HG03469 (cell line): ENCODE results near the gene RAP1GAP.
"Not testable (repeated sequence)": the region's sequence is repeated elsewhere in the genome, so short reads cannot be mapped to it uniquely, and the experiment has no call there.

Source experiments
- ATAC-seq: cut with Tn5 transposase; IDR thresholded peaks from one replicate; pipeline ENCODE4 v1.9.1; 2021; ENCODE audit warnings: mild to moderate bottlenecking, moderate library complexity, moderate number of reproducible peaks; ENCODE audit not compliant: unreplicated experiment

Gene RAP1GAP

DNA sequence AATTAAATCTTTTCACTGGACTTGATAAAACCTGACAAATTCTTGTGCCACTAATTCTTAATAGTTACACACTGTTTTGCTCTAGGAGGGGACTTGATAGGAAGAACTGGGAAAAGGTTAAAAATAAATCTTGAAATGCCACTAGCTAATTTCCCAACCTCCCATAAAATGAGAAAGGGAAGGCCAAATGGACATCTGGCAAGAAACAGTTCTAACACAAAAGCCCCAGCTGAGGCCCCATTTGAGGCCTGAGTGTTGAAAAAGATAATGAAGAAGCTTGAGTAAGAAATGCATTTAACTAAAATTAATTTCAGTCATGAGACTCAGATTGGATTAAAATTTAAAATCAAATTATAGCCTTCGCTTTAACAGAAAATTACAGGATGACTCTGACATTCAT lies 11.2 kb upstream of the RAP1GAP start:
- no peak for ATAC-seq

DNA sequence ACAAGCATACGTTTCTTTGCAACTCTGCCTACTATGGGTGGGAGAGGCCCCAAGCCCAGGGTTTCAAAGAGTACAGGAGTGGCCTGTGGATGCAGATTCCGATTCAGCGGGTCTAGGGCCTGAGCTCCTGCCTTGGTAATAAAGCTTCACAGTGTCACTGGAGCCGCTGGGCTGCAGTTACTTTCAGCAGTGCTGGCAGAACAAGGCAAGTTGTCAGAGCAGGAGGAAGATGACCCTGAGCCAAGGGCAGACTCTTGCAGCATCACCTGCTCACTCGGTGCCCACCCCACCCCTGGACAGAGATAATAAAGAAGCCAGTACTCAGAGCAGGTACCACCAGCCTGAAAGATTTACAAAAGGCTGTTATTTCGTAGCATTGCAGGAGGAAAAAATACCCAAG lies 8.0 kb upstream of the RAP1GAP start:
- no peak for ATAC-seq

DNA sequence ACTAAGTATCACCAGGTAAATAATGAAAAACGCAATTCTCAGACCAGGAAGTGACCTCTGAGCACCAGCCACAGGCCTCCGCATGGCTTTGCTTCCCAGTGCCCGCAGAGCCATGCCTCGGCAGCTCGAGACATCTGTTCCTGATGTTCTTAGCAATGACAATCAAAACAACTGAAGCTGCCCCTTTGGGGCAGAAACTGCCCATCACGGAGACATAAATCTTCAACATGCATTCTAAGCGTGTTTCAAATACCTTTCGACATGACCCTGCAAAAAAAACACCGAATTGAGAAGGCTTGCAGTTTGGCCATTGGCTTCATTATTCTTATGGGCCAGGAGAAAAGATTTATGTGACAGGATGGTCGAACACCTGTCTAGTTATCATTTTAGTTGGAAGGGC lies 5.8 kb upstream of the RAP1GAP start:
- no peak for ATAC-seq

- ATAC-seq: not testable (repeated sequence)
Observed at GRCh38 chr1:21673853-21674252, 4.7 kb upstream of the RAP1GAP start.

- no peak for ATAC-seq
Observed at GRCh38 chr1:21673277-21673780, 4.2 kb upstream of the RAP1GAP start.

- ATAC-seq: no peak
Observed at GRCh38 chr1:21672478-21673276, 3.5 kb upstream of the RAP1GAP start.

DNA sequence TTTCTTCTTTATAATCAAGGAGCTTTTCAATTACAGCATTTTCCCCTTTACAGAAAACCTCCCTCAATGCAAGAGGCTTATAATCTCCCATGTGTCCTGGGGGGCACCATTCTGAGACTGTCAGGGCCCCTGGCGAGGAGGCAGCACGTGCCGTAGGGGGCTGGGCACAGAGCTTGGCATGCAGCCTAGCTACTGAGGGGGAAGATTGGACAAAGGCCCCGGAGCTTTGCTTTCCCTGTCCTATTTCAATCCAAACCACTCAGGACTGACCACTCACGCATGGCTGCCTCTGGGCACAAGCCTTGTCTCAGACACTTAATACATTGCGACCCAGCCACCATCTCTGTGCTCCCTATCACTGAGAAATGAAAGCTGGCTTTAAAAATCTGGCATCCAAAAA lies 2.8 kb upstream of the RAP1GAP start:
- no peak for ATAC-seq

GRCh38 chr1:21670956-21671902 lies 2.1 kb upstream of the RAP1GAP start:
- no peak for ATAC-seq

GRCh38 chr1:21670059-21670881 lies 1.1 kb upstream of the RAP1GAP start:
- no peak for ATAC-seq

DNA sequence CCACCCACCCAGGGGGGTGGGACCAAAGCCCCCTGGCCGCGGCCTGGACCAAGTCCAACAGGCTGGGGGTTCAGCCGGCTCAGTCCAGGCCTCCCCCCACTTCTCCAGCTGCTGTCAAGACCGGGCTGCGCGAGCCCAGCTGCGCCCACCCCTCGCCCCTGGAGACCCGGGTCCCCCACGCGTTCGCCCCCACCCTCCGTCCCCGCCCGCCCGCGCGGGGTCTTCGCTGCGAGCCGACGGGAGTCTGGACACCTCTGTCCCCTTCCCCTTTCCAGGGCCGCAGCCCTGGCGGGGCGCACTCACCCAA lies 253 bp downstream of the RAP1GAP start:
- ATAC-seq: no peak

- ATAC-seq: no peak
Observed at GRCh38 chr1:21668232-21668950, 766 bp downstream of the RAP1GAP start.

DNA sequence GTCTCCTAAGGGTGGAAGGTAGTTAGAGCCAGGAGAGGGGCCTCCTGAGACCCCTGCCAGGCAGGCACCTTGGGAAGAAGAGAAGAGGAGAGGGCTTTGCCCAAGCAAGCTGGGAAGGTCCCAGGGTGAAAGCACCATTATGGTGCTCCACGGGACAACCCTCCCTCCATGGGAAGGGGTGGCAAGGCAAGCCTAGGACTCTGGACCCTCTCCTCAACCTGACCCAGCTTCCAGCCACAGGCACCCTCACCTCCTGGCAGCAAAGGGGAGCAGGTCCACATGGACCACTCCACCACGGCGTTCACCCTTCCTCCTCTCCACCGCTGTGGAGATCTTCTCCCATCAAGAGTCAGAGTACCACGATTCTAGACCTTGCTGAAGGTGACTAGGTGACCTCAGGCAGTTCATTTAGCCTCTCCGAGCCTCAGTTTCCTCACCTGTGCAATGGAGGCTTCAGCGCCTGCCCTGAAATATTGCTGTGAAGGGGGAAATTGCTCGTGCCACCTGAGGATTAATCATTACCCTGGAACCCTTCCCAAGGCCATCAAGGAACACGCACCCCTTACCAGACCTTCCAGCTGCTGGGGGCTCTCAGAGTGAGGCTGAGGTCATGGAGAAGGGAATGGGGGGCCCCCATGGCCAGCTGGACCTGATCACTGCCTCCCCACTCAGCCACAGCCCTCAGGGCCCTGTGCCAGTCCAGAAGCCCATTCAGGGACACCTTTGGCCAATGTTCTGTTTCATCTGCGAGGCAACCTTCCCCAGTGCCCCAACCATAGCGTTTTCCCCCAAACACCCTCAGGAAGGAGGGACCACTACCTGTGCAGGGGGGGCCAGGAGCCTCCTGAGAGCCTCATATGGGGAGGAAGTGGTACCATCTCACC lies 1.6 kb downstream of the RAP1GAP start:
- ATAC-seq: no peak

GRCh38 chr1:21666576-21667320 lies 2.4 kb downstream of the RAP1GAP start:
- ATAC-seq: no peak

DNA sequence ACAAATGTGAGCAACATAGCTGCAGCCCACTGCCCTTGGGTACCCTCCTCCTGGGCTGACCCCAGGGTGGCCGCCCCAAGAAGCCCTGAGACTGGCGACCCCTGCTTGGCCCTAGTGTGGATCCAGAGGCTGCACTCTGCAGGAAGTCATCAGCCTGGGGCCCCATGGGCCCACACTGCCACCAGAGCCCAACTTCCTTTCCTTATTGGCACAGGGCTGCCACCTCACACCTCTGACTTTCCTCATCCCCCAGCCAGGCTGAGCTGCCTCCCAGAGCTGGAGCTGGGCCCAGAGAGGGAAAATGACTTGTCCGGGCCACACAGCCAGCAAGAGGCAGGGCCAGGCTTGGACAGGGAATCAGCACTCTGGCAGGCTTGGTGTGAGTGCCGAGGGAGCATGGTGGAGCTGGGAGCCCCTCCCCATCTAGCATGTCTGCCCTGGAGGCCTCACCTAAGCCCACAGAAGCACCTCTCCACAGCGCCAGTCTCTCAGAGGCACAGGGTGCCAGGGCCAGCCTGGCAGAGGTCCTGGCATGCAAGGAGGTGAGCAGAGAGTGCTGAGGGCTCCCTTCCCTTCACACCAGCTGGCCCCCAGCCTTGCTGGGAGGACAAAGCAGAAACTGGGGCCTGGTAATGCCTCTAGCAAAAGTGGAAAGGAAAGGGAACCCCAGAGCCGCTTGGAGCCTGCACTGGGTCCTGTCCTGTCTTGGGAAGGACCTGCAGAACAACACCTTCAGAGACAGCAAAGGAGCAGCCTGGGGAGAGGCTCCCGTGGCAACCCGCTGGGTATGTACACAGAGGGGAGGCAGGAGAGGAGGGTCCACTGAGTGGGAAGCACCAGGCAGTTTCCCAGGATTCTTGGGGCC lies 3.2 kb downstream of the RAP1GAP start:
- no peak for ATAC-seq

GRCh38 chr1:21664806-21665588 lies 4.2 kb downstream of the RAP1GAP start:
- ATAC-seq: no peak

DNA sequence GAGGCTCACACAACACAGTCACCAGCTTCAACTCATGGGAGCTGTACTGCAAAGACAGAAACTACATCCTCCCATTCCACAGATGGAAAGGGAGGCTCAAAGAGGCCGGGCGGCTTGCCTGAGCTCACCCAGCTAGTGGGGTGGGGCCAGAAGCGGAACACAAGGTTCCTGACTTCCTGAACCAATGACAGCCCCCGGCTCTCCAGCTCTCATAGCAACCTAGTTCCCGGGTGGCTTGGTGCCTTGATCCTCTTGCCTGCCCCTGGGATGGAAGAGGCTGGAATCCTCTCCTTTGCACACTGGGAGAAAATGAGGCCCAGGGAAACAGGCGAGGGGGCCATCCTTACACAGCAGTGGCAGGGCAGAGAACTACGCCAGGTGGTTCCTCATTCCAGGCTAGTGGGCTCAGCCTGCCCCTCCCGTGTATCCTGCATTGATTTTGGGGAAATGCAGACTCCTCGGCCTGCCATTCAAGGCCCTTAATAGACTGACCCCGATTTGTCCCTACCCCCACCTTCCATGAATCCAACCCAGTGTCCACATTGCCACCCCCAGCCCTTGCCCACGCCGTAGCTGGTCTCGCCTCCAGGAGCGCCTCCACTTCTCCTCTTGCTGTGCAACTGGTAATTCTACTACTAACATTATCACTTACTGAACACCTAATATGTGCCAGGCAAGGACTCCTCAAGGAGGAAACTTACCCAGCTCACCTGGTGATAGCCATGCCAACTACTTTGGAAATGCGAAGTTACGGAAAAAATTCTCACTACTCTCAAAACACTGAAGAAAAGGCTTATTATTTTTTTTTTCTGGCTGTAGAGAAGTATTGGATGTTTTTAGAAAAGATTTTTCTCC lies 5.0 kb downstream of the RAP1GAP start:
- no peak for ATAC-seq
